Mesodermal cell (in vitro differentiated cells): ENCODE measurements around the gene KIAA0586.
"Not testable (repeated sequence)": the region's sequence is repeated elsewhere in the genome, so short reads cannot be mapped to it uniquely, and the experiment has no call there.

ENCODE experiments used
- H3K27ac ChIP-seq: 2 replicates; pipeline ENCODE4 v1.7.0; 2013; ENCODE audit warnings: mild to moderate bottlenecking, low read depth, low read length, moderate library complexity; ENCODE audit not compliant: severe bottlenecking
- H3K36me3 ChIP-seq: 2 replicates; pipeline ENCODE4 v1.7.1; 2013; ENCODE audit warnings: mild to moderate bottlenecking, low read length, moderate library complexity; ENCODE audit not compliant: control insufficient read depth, insufficient read depth
- H3K4me1 ChIP-seq: one replicate; pipeline ENCODE4 v1.7.1; 2013; ENCODE audit warnings: mild to moderate bottlenecking, low read length; ENCODE audit not compliant: insufficient read depth, control insufficient read depth, poor library complexity, severe bottlenecking
- H3K4me3 ChIP-seq: 2 replicates; pipeline ENCODE4 v1.7.0; 2013; ENCODE audit warnings: low read length, control low read depth, mild to moderate bottlenecking; ENCODE audit not compliant: insufficient read depth, poor library complexity, severe bottlenecking; ENCODE audit errors: extremely low read depth
- H3K9me3 ChIP-seq: 2 replicates; pipeline ENCODE4 v1.7.1; 2013; ENCODE audit warnings: mild to moderate bottlenecking, low read length, moderate library complexity; ENCODE audit not compliant: control insufficient read depth
- WGBS, 2 experiments: methylation state at CpG; one replicate each; pipeline ENCODE4 v1.1.5; 2013; ENCODE audit warnings: missing lambda C conversion rate in 2 of 2; ENCODE audit not compliant: insufficient coverage in 2 of 2; 5-methylcytosine and 5-hydroxymethylcytosine counted together

KIAA0586 gene

DNA sequence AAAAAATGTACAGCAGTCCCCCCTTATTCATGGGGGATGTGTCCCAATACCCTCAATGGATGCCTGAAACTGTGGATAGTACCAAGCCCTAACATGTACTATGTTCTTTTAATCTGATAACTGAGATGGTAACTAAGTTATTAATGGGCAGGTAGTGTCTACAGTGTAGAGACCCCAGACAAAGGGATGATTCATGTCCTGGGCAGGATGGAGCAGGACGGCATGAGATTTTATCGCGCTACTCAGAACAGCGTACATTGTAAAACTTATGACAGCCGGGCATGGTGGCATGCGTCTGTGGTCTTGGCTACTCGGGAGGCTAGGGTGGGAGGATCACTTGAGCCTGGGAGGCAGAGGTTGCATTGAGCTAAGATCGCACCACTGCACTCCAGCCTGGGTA, 37.1 kb downstream of the KIAA0586 start:
- H3K27ac ChIP-seq = no peak overlapping the region
- no peaks in the 10 kb centered on the region for H3K9me3 ChIP-seq
- WGBS, 2 experiments = 96 to 100% methylated on average over 4 to 7 of the region's 8 CpGs
- H3K4me3 ChIP-seq = no peak overlapping the region
- no peaks in the 10 kb centered on the region for H3K4me1 ChIP-seq
- H3K36me3 ChIP-seq = peaks cover 56% of the 10 kb centered on the region

- no CpG with 5 or more reads among the region's 2 CpGs for WGBS, 2 experiments
- peaks cover 56% of the 10 kb centered on the region for H3K36me3 ChIP-seq
- no peaks in the 10 kb centered on the region for H3K9me3 ChIP-seq
- no peak overlapping the region for H3K27ac ChIP-seq
- no peaks in the 10 kb centered on the region for H3K4me1 ChIP-seq
- no peak overlapping the region for H3K4me3 ChIP-seq
Observed at GRCh38 chr14:58465421-58465820, 37.9 kb downstream of the KIAA0586 start.

DNA sequence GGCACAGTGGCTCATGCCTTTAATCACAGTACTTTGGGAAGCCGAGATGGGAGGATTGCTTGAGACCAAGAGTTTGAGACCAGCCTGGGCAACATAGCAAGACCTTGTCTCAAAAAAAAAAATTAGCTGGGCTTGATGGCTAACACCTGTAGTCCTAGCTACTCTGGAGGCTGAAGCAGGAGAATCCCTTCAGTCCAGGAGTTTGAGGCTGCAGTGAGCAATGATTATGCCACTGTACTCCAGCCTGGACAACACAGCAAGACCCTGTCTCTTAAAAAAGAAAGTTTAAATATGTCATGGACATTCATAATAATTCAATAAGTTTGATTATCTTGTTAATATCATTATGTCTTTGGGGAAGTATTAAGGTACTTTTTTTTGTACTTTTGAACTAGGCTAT, 38.9 kb downstream of the KIAA0586 start:
- H3K4me3 ChIP-seq = no peak overlapping the region
- peaks cover 50% of the 10 kb centered on the region for H3K36me3 ChIP-seq
- 86 to 100% methylated on average over 1 of the region's 1 CpG for WGBS, 2 experiments
- H3K9me3 ChIP-seq = no peaks in the 10 kb centered on the region
- H3K27ac ChIP-seq = no peak overlapping the region
- H3K4me1 ChIP-seq = no peaks in the 10 kb centered on the region

DNA sequence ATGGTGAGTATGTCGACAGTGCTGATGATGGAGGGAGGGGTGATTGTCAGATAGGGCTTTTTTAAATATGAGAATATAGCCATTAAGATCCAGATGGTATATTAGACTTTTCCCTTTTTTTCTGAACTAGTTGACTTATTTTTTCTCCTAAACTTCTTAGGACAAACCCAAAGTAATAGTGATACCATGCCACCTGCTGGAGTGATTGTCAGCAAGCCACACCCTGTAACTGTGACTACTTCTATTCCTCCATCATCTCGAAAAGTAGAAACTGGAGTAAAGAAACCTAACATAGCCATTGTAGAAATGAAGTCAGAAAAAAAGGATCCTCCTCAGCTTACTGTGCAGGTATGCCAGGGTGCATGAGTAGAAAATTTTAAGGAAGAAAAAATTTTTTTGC, 40.1 kb downstream of the KIAA0586 start:
- H3K4me1 ChIP-seq = no peaks in the 10 kb centered on the region
- no peak overlapping the region for H3K4me3 ChIP-seq
- peaks cover 46% of the 10 kb centered on the region for H3K36me3 ChIP-seq
- WGBS, 2 experiments = no CpG with 5 or more reads among the region's 2 CpGs
- no peaks in the 10 kb centered on the region for H3K9me3 ChIP-seq
- H3K27ac ChIP-seq = no peak overlapping the region

GRCh38 chr14:58469309-58469708, 41.8 kb downstream of the KIAA0586 start:
- 94 to 96% methylated on average over 3 of the region's 5 CpGs for WGBS, 2 experiments
- H3K4me1 ChIP-seq = no peaks in the 10 kb centered on the region
- H3K36me3 ChIP-seq = peaks cover 45% of the 10 kb centered on the region
- H3K27ac ChIP-seq = no peak overlapping the region
- H3K4me3 ChIP-seq = no peak overlapping the region
- H3K9me3 ChIP-seq = no peaks in the 10 kb centered on the region

DNA sequence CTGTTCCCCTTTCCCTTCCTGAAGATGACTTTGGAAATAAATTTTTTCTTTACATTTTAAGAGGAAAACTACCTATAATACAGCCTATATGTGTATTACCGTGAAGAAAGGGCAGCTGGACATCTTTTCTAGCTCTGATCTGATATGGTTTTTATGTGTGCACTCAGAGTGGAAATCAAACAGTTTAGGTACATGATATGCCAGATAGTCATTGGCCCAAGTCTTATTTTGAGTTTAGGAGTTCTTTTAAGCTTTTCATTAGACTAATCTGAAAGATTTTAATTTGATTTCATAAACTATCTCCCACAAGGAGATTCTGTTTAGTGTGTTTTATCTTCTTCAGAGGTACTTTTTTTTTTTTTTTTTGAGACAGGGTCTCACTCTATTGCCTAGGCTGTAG, 48.8 kb downstream of the KIAA0586 start:
- Histone ChIP-seq H3K9me3 (no peaks in the 10 kb centered on the region), H3K4me3 (no peak overlapping the region), H3K36me3 (peaks cover 37% of the 10 kb centered on the region), H3K27ac (no peak overlapping the region), H3K4me1 (no peaks in the 10 kb centered on the region)
- no CpG with 5 or more reads among the region's 1 CpG for WGBS, 2 experiments

DNA sequence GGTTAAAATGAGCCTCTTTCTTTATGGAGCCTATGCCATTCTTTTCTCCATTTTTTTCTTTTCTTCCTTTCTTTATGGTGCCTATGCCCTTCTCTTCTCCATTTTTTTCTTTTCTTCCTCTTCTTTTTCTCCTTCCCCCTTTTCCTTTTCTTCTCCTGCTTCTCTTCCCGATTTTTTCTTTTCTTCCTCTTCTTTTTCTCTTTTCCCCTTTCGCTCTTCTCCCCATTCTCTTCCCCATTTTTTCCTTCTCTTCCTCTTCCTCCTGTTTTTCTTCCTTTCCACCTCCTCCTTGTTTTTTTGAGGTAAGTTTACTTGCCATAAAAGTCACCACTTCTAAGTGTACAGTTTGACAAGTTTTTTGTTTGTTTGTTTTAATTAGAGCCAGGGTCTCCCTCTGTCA, 50.1 kb downstream of the KIAA0586 start:
- 100% methylated on average over 1 of the region's 2 CpGs; no CpG with 5 or more reads in 1 of the 2 experiments for WGBS, 2 experiments
- Histone ChIP-seq H3K4me3 (no peak overlapping the region), H3K27ac (no peak overlapping the region), H3K4me1 (no peaks in the 10 kb centered on the region), H3K36me3 (peaks cover 40% of the 10 kb centered on the region), H3K9me3 (no peaks in the 10 kb centered on the region)

DNA sequence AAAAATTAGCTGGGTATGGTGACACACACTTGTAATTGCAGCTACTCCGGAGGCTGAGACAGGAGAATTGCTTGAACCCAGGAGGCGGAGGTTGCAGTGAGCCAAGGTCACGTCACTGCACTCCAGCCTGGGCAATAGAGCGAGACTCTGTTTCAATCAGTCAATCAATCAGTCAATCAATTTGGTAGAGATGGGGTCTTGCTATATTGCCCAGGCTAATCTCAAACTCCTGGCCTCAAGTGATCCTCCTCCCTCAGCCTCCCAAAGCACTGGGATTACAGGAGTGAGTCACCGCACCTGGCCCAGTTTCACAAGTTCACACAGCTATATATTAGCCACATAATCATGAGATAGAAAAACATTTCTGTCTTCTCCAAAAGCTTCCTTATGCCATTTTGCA, 50.8 kb downstream of the KIAA0586 start:
- H3K36me3 ChIP-seq = peaks cover 44% of the 10 kb centered on the region
- 91 to 95% methylated on average over 5 of the region's 5 CpGs for WGBS, 2 experiments
- not testable (repeated sequence) for H3K9me3 ChIP-seq, H3K4me3 ChIP-seq, H3K4me1 ChIP-seq, H3K27ac ChIP-seq

GRCh38 chr14:58479975-58480374, 52.5 kb downstream of the KIAA0586 start:
- Histone ChIP-seq H3K4me3 (no peak overlapping the region), H3K36me3 (peaks cover 34% of the 10 kb centered on the region), H3K4me1 (no peaks in the 10 kb centered on the region), H3K9me3 (no peaks in the 10 kb centered on the region), H3K27ac (no peak overlapping the region)
- 92 to 100% methylated on average over 1 of the region's 1 CpG for WGBS, 2 experiments

DNA sequence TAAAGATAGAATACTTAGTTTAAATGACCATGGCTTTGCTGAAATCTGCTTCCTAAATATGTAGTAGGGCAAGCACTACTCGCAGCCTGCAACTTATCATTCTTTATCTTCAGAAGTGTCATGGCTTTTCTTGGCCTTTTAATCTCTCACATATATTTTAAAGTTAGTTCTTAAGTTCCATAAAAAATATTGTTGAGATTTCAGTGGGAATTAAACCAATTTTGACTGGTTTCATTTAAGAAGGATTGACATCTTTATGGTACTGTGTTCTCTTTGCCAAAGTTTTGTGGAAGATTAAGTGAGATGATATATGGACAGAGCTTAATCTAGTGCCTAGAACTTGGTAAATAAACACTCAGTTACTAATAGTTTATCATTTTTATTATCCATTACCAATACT, 56.7 kb downstream of the KIAA0586 start:
- no CpG with 5 or more reads among the region's 1 CpG for WGBS, 2 experiments
- Histone ChIP-seq H3K4me1 (no peaks in the 10 kb centered on the region), H3K4me3 (no peak overlapping the region), H3K36me3 (peaks cover 30% of the 10 kb centered on the region), H3K9me3 (no peaks in the 10 kb centered on the region), H3K27ac (no peak overlapping the region)

DNA sequence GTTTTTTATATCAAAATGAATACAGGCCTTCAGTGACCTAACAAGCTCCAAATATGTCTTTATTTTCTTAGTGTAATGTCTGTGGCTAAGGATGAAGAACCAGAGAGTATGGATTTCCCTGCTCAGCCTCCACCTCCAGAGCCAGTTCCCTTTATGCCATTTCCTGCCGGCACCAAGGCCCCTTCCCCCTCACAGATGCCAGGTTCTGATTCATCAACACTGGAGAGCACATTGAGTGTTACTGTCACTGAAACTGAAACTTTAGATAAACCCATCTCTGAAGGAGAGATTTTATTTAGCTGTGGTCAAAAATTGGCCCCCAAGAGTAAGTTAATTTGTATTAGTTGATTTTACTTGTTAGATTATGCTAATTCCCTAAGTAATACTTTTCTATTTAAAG, 61.0 kb downstream of the KIAA0586 start:
- Histone ChIP-seq H3K9me3 (no peaks in the 10 kb centered on the region), H3K27ac (no peak overlapping the region), H3K4me3 (no peak overlapping the region), H3K4me1 (no peaks in the 10 kb centered on the region), H3K36me3 (peaks cover 43% of the 10 kb centered on the region)
- 67 to 71% methylated on average over 1 of the region's 1 CpG for WGBS, 2 experiments
